ENCODE results near the gene HMGN4.

DNA sequence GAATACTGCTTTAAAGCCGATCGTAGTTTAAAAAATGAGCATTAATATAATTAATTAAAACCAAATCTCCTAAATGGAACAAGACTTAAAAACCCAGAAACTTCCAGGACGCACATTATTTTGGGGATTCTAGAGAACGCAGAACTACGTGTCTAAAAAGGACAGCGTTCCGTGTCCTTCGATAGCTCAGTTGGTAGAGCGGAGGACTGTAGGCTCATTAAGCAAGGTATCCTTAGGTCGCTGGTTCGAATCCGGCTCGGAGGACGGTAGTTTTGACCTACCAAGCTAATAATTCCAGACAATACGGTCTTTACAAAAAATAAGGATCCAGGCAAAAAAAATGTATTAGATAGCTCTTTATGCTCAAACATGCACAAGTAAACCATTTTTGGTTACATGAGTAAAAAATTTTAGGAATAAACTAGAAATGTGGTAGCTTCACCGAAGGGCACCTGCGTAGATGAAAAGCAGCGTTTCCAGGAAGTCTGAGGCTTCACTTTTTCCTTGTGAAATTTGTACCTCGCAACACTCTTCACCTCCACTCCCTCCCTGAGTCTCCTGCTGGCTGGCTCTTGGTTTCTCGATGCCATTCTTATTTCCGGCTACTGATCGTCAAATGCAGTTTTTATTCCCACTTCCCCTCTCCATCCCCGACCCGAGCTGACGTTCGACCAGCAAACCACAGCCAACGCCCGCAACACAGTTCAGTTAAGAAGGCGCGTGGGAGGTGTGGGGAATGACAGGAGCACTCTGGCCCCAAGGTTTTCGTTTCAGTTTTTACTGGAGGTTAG lies 39.0 kb downstream of the HMGN4 start:
- TF ChIP-seq CTCF (IDR thresholded peaks at IDR 0.05) (no peak), POLR2A (IDR thresholded peaks at IDR 0.05) (no peak)
